DOHH2 (cell line): ENCODE data around the gene SMIM5.

Source experiments
- EZH2phosphoT487 ChIP-seq: fragments of 200-600 bp; sonication (generic); IDR thresholded peaks from 2 replicates; pipeline ENCODE4 v1.6.1; 2017; ENCODE audit warnings: borderline replicate concordance, mild to moderate bottlenecking, antibody characterized with exemption, low read length, moderate library complexity, mixed read lengths
- TF ChIP-seq, protein P1 (sequence below): fragments of 200-600 bp; sonication (generic); IDR thresholded peaks from one replicate; pipeline ENCODE4 v1.5.1; 2014; ENCODE audit warnings: antibody characterized with exemption, mild to moderate bottlenecking, low read depth, low read length; ENCODE audit not compliant: poor library complexity, severe bottlenecking

DNA sequence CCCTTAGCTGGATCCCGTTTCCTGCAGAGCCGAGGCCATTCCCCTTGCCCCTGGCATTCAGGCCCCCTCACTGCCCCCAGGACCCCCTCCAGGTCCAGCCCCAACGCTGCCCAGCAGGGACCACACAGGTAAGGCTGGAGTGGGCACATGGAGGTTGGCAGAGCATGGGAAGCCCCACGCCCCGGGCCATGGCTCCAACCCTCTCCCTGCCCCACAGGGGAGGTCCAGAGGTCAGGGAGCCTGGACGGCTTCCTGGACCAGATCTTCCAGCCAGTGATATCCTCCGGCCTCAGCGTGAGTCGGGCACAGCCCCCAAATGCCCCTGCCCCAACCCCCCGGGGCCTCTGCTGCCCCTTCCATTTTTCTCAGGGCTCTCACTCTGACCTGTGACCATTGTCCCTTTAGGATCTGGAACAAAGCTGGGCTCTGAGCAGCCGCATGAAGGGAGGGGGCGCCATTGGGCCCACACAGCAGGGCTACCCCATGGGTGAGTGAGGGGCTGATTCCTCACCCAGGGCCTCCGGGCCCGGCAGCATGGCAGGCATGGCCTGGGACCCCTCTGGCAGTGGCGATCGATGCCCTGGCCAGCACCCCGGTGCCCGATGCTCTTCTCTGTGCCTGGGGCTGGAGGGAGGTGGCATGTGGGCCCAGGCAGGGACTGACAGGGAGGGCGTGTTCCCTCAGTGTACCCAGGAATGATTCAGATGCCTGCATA is 18.5 kb upstream of the SMIM5 start:
- TF ChIP-seq, protein P1, sequence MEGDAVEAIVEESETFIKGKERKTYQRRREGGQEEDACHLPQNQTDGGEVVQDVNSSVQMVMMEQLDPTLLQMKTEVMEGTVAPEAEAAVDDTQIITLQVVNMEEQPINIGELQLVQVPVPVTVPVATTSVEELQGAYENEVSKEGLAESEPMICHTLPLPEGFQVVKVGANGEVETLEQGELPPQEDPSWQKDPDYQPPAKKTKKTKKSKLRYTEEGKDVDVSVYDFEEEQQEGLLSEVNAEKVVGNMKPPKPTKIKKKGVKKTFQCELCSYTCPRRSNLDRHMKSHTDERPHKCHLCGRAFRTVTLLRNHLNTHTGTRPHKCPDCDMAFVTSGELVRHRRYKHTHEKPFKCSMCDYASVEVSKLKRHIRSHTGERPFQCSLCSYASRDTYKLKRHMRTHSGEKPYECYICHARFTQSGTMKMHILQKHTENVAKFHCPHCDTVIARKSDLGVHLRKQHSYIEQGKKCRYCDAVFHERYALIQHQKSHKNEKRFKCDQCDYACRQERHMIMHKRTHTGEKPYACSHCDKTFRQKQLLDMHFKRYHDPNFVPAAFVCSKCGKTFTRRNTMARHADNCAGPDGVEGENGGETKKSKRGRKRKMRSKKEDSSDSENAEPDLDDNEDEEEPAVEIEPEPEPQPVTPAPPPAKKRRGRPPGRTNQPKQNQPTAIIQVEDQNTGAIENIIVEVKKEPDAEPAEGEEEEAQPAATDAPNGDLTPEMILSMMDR = no peak
- no peak for TF ChIP-seq EZH2phosphoT487
